IMR-90 (cell line): ENCODE measurements around the gene ATG10. TPM values are rescaled to one million over a fixed set of nuclear protein-coding genes. Genes with fewer than 3 reads are reported as not detected.

Experiments used
- ATAC-seq: fragments of 200-7000 bp; cut with Tn5 transposase; 2 replicates; pipeline ENCODE4 v1.9.1; 2020; ENCODE audit warnings: low read depth, mild to moderate bottlenecking, moderate library complexity
- BruUV-seq: library from RNA; stranded (reverse); fragments of 400-500 nt; replicated peaks from 2 replicates; lab custom pipeline; 2021; lab: Mats Ljungman, UMichigan
- CTCF ChIA-PET: fragments of 300-600 bp; formaldehyde crosslinking; extraction: SDS; loops from one replicate; lab custom pipeline; 2021; ENCODE audit warnings: antibody characterized with exemption; lab: Yijun Ruan, JAX
- POLR2A ChIA-PET: fragments of 300-600 bp; sonication (Branson Sonifier 250); formaldehyde crosslinking; loops from one replicate; lab custom pipeline; 2022; ENCODE audit warnings: antibody characterized with exemption; ENCODE audit not compliant: unreplicated experiment; lab: Charles Lee
- DNase-seq: peaks from one replicate; pipeline ENCODE4 v3.0.0; 2013
- H2AFZ ChIP-seq: replicated peaks from 2 replicates; pipeline ENCODE3; 2013; ENCODE audit warnings: low read length, mild to moderate bottlenecking; ENCODE audit not compliant: poor library complexity
- H2AK5ac ChIP-seq: 2 replicates; pipeline ENCODE4 v1.6.1; 2013; ENCODE audit warnings: low read depth, low read length, inconsistent platforms
- H2AK9ac ChIP-seq: replicated peaks from 2 replicates; pipeline ENCODE3; 2013; ENCODE audit warnings: mild to moderate bottlenecking, low read depth, low read length, moderate library complexity; ENCODE audit not compliant: poor library complexity
- H2BK120ac ChIP-seq: 2 replicates; pipeline ENCODE4 v1.6.1; 2013; ENCODE audit warnings: low read depth, low read length, inconsistent platforms
- H2BK15ac ChIP-seq: 3 replicates; pipeline ENCODE4 v1.6.1; 2013; ENCODE audit warnings: low read depth, low read length, inconsistent platforms
- H2BK20ac ChIP-seq: 2 replicates; pipeline ENCODE4 v1.6.1; 2013; ENCODE audit warnings: low read depth, mild to moderate bottlenecking, inconsistent platforms, low read length, moderate library complexity
- H2BK5ac ChIP-seq: 2 replicates; pipeline ENCODE4 v1.6.1; 2013; ENCODE audit warnings: mild to moderate bottlenecking, low read depth, low read length, inconsistent platforms; ENCODE audit not compliant: poor library complexity, severe bottlenecking
- H3K14ac ChIP-seq: replicated peaks from 2 replicates; pipeline ENCODE4 v1.6.1; 2013; ENCODE audit warnings: low read depth, low read length, inconsistent platforms
- H3K18ac ChIP-seq: 2 replicates; pipeline ENCODE4 v1.6.1; 2013; ENCODE audit warnings: low read depth, low read length, control low read depth
- H3K23ac ChIP-seq: 2 replicates; pipeline ENCODE4 v1.6.1; 2013; ENCODE audit warnings: low read depth, low read length, inconsistent platforms
- H3K27ac ChIP-seq: 2 replicates; pipeline ENCODE4 v1.5.1; 2013; ENCODE audit warnings: mild to moderate bottlenecking, control low read depth, low read length; ENCODE audit not compliant: insufficient read depth
- H3K27me3 ChIP-seq: 2 replicates; pipeline ENCODE4 v1.6.1; 2013; ENCODE audit warnings: low read length; ENCODE audit not compliant: control insufficient read depth, insufficient read depth
- H3K36me3 ChIP-seq: 2 replicates; pipeline ENCODE4 v1.6.1; 2013; ENCODE audit warnings: low read length, mixed read lengths; ENCODE audit not compliant: control insufficient read depth, insufficient read depth
- H3K4ac ChIP-seq: 2 replicates; pipeline ENCODE4 v1.6.1; 2013; ENCODE audit warnings: low read depth, low read length, inconsistent platforms
- H3K4me1 ChIP-seq: 2 replicates; pipeline ENCODE4 v1.6.1; 2013; ENCODE audit warnings: low read length, mixed read lengths; ENCODE audit not compliant: control insufficient read depth, insufficient read depth
- H3K4me2 ChIP-seq: 2 replicates; pipeline ENCODE4 v1.6.1; 2013; ENCODE audit warnings: low read depth, mild to moderate bottlenecking, control low read depth, low read length, moderate library complexity
- H3K4me3 ChIP-seq: 2 replicates; pipeline ENCODE4 v1.5.1; 2013; ENCODE audit warnings: low read depth, mild to moderate bottlenecking, control low read depth, low read length, moderate library complexity; ENCODE audit not compliant: insufficient read depth
- H3K56ac ChIP-seq: 2 replicates; pipeline ENCODE4 v1.6.1; 2013; ENCODE audit warnings: low read length, inconsistent platforms; ENCODE audit not compliant: insufficient read depth; ENCODE audit errors: extremely low read depth
- H3K79me1 ChIP-seq, 2 experiments: 2 replicates each; pipeline ENCODE4 v1.6.1; 2013; ENCODE audit warnings: low read length in 2 of 2, inconsistent platforms in 1 of 2, low read depth in 1 of 2
- H3K9ac ChIP-seq: 2 replicates; pipeline ENCODE4 v1.6.1; 2013; ENCODE audit warnings: low read depth, low read length, control low read depth
- H3K9me1 ChIP-seq: 2 replicates; pipeline ENCODE4 v1.6.1; 2013; ENCODE audit warnings: low read length, inconsistent platforms; ENCODE audit not compliant: insufficient read depth
- H3K9me3 ChIP-seq: 2 replicates; pipeline ENCODE4 v1.6.1; 2013; ENCODE audit warnings: low read length; ENCODE audit not compliant: control insufficient read depth, insufficient read depth
- H4K20me1 ChIP-seq: 2 replicates; pipeline ENCODE4 v1.6.1; 2013; ENCODE audit warnings: low read length, inconsistent platforms; ENCODE audit not compliant: insufficient read depth
- H4K5ac ChIP-seq: 2 replicates; pipeline ENCODE4 v1.6.1; 2013; ENCODE audit warnings: mild to moderate bottlenecking, low read depth, low read length, control low read depth
- H4K8ac ChIP-seq, 2 experiments: 2 replicates each; pipeline ENCODE4 v1.6.1; 2013; ENCODE audit warnings: low read depth in 2 of 2, low read length in 2 of 2, control low read depth in 1 of 2, inconsistent platforms in 1 of 2
- H4K91ac ChIP-seq: 2 replicates; pipeline ENCODE4 v1.6.1; 2013; ENCODE audit warnings: low read depth, low read length, inconsistent platforms; ENCODE audit not compliant: insufficient read depth
- MXI1 ChIP-seq: IDR thresholded peaks from 2 replicates; pipeline ENCODE4 v1.6.1; 2012; ENCODE audit warnings: low read depth, mild to moderate bottlenecking, low read length, moderate library complexity, borderline replicate concordance
- POLR2A ChIP-seq: IDR thresholded peaks from 2 replicates; pipeline ENCODE4 v1.6.1; 2012; ENCODE audit warnings: mild to moderate bottlenecking, low read depth, low read length
- RAD21 ChIP-seq: IDR thresholded peaks from 2 replicates; pipeline ENCODE4 v1.6.1; 2012; ENCODE audit warnings: low read length, improper control_type of control experiment
- RCOR1 ChIP-seq: IDR thresholded peaks from 2 replicates; pipeline ENCODE4 v1.6.1; 2012; ENCODE audit warnings: mild to moderate bottlenecking, low read length, improper control_type of control experiment; ENCODE audit not compliant: insufficient replicate concordance
- SMC3 ChIP-seq: fragments of 150-350 bp; IDR thresholded peaks from 2 replicates; pipeline ENCODE4 v1.6.1; 2016; ENCODE audit warnings: low read depth, mild to moderate bottlenecking, antibody characterized with exemption, low read length, moderate library complexity
- WGBS, 2 experiments: methylation state at CpG; one replicate each; pipeline versions ENCODE4 v1.1.5 to v1.1.7; 2013; ENCODE audit warnings: missing lambda C conversion rate in 2 of 2; ENCODE audit not compliant: insufficient read length in 1 of 2; ENCODE audit errors: extremely low coverage in 2 of 2; 5-methylcytosine and 5-hydroxymethylcytosine counted together
- dilution Hi-C: fragments of 300-500 bp; cut with HindIII; formaldehyde crosslinking; loops from one replicate; pipeline ENCODE4 v1.14.3; 2018; ENCODE audit warnings: low sequenced_read_pairs; ENCODE audit not compliant: unreplicated experiment
- in situ Hi-C: fragments of 300-500 bp; cut with MboI; formaldehyde crosslinking; loops from 3 replicates; pipeline ENCODE4 v1.14.3; 2019; ENCODE audit warnings: low sequenced_read_pairs, inconsistent platforms, mixed read lengths
- intact Hi-C: fragments of 100-400 bp; cut with micrococcal nuclease; formaldehyde crosslinking; loops from 2 replicates; pipeline ENCODE4 v1.10.0; 2022
- polyA plus RNA-seq, 3 experiments: library from polyadenylated mRNA; depleted of rRNA; stranded (reverse); fragments of >200 nt; gene quantifications; 2 replicates each; pipeline ENCODE4 v1.2.3, GENCODE V29; 2012; ENCODE audit warnings: low replicate concordance in 1 of 3
- total RNA-seq: library from RNA; depleted of rRNA; stranded (reverse); fragments of >200 nt; gene quantifications from 2 replicates; pipeline ENCODE4 v1.2.3, GENCODE V29; 2012
- TF ChIP-seq, protein P1 (sequence below): fragments of 150-350 bp; IDR thresholded peaks from 2 replicates; pipeline ENCODE4 v1.6.1; 2016; ENCODE audit warnings: low read depth, mild to moderate bottlenecking, low read length, moderate library complexity, borderline replicate concordance
- TF ChIP-seq, protein P2 (sequence below): conservative IDR thresholded peaks from 2 replicates; pipeline ENCODE4 v1.5.1; 2012; ENCODE audit warnings: mild to moderate bottlenecking, low read depth, low read length, improper control_type of control experiment

Gene ATG10
- total and polyA plus RNA-seq, 2 of the 4 experiments (the other 2 are of a cell fraction), result 3.4 to 8.1 TPM

DNA sequence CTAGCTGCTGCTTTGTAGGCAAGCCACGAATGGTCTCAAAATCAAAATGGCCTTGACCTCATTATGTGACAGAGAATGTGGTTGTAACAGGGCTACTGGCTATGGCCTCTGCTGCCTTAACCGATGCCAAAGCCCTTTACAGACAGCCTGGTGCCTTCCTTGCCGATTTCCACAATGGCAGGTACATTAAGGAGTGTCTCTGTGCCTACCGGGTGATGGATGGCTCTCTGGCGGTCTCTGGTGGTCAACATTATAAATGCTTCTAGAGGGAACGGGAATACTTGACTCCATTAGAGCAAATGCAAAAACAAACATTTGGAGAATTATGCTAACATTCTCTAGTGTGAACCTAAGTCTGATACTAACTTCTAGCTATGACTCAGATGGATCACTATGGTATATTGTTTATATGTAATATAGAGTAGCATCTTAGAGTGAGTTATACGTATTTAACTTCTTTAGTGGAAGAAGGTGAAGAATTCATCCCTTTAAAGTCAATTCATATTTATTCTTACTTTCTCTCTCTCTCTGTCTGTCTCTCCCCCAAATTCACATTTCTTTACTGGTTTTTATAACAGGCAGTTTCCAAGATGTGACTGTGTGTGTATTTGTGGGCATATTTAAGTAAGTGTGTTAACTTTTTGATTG, 253.8 kb downstream of the ATG10 start:
- Histone ChIP-seq H2BK5ac (no peak overlapping the region), H4K91ac (0 out of 2 replicates have a peak overlapping the region, but pooled peaks have one; percentile 5), H3K4me3 (no peak overlapping the region), H3K36me3 (no peaks in the 10 kb centered on the region), H3K4me2 (peak overlapping the region; percentile 29), H3K4ac (peak overlapping the region; percentile 34; the same call in 1 of the 2 replicates), H3K9ac (no peak overlapping the region), H3K79me1 (no peaks in the 10 kb centered on the region), H3K56ac (no peak overlapping the region), H3K9me1 (no peaks in the 10 kb centered on the region; the same call in 1 of the 2 replicates), H2AK9ac (peak overlapping the region; percentile 58), H2AFZ (peak overlapping the region; percentile 75), H3K23ac (no peak overlapping the region), H3K27me3 (no peaks in the 10 kb centered on the region), H2BK20ac (peak overlapping the region; percentile 21; the same call in 1 of the 2 replicates), H2BK120ac (peak overlapping the region; percentile 23), H3K14ac (no peak overlapping the region), H4K20me1 (no peaks in the 10 kb centered on the region), H3K9me3 (no peaks in the 10 kb centered on the region), H3K27ac (no peak overlapping the region; the same call in 1 of the 2 replicates), H4K8ac (peak overlapping the region in 1 of 2 experiments; percentile 67; a peak in 1 of 4 replicates), H2AK5ac (peak overlapping the region; percentile 88; the same call in 1 of the 2 replicates), H4K5ac (no peak overlapping the region), H2BK15ac (no peak overlapping the region; the same call in 2 of the 3 replicates), H3K18ac (no peak overlapping the region), H3K4me1 (peaks cover 2% of the 10 kb centered on the region; the same call in 1 of the 2 replicates)
- dilution Hi-C loops, result no loop called here
- ChIA-PET POLR2A (no interaction called here), CTCF (interaction anchor here (0.6 to 1.9 kb wide), 21 partner anchors 8 to 928 kb away, joined by 3 to 9 read pairs (median 4); partner anchors contain the start of gene ACOT12)
- intact Hi-C loops, result loop anchor here (1.0 to 2.0 kb wide), 7 partner anchors 51 to 800 kb away; partner anchors contain the start of gene SSBP2
- 0% methylated on average over 1 of the region's 7 CpGs; no CpG with 5 or more reads in 1 of the 2 experiments for WGBS, 2 experiments
- in situ Hi-C loops, result no loop called here
- ATAC-seq (peak; percentile 96), DNase-seq (peak; percentile 85)
- TF ChIP-seq POLR2A, result no peak
- TF ChIP-seq, protein P1, sequence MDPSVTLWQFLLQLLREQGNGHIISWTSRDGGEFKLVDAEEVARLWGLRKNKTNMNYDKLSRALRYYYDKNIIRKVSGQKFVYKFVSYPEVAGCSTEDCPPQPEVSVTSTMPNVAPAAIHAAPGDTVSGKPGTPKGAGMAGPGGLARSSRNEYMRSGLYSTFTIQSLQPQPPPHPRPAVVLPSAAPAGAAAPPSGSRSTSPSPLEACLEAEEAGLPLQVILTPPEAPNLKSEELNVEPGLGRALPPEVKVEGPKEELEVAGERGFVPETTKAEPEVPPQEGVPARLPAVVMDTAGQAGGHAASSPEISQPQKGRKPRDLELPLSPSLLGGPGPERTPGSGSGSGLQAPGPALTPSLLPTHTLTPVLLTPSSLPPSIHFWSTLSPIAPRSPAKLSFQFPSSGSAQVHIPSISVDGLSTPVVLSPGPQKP, result no peak
- TF ChIP-seq RCOR1, result no peak
- no peak for TF ChIP-seq MXI1
- TF ChIP-seq, protein P2, sequence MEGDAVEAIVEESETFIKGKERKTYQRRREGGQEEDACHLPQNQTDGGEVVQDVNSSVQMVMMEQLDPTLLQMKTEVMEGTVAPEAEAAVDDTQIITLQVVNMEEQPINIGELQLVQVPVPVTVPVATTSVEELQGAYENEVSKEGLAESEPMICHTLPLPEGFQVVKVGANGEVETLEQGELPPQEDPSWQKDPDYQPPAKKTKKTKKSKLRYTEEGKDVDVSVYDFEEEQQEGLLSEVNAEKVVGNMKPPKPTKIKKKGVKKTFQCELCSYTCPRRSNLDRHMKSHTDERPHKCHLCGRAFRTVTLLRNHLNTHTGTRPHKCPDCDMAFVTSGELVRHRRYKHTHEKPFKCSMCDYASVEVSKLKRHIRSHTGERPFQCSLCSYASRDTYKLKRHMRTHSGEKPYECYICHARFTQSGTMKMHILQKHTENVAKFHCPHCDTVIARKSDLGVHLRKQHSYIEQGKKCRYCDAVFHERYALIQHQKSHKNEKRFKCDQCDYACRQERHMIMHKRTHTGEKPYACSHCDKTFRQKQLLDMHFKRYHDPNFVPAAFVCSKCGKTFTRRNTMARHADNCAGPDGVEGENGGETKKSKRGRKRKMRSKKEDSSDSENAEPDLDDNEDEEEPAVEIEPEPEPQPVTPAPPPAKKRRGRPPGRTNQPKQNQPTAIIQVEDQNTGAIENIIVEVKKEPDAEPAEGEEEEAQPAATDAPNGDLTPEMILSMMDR, result peak; percentile 93
- peak; percentile 89 for TF ChIP-seq RAD21
- peak; percentile 77 for TF ChIP-seq SMC3
- BruUV-seq, result no TSS peak
